Stimulated activated CD8-positive, alpha-beta memory T cell treated with anti-CD3 and anti-CD28 coated beads, Interleukin-12 subunit alpha, Interleukin-12 subunit beta, amount 100 ng/mL, for 1 hour (primary cell): Measurements from ENCODE around the gene PER2.
"Not testable (repeated sequence)": the region's sequence is repeated elsewhere in the genome, so short reads cannot be mapped to it uniquely, and the experiment has no call there.

Experiments
- DNase-seq: peaks from one replicate; pipeline ENCODE4 v3.0.0-alpha.2; 2020; ENCODE audit warnings: low read depth

Gene PER2

GRCh38 chr2:238286095-238286494 lies 2.3 kb downstream of the PER2 start:
- DNase-seq = no peak

DNA sequence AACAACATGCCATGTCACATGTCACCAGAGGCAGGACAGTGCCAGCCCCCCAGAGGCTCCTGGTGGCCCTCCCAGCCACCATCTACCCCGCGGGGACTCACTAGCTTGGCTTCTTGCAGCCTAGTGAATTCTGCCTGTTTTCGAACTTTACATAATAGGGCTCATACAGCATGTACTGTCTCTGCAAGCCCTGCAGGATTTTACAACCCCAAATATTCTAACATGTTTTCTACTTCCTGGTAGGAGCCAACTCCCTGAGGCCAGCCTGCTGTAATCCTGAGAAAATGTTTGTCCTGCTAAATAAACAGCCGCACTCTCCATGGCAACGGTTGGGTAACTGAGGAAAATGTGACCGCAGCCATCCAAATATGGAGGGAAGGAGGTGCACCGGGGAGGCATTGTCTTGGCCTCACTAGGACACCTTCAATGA lies 2.7 kb downstream of the PER2 start:
- no peak for DNase-seq

DNA sequence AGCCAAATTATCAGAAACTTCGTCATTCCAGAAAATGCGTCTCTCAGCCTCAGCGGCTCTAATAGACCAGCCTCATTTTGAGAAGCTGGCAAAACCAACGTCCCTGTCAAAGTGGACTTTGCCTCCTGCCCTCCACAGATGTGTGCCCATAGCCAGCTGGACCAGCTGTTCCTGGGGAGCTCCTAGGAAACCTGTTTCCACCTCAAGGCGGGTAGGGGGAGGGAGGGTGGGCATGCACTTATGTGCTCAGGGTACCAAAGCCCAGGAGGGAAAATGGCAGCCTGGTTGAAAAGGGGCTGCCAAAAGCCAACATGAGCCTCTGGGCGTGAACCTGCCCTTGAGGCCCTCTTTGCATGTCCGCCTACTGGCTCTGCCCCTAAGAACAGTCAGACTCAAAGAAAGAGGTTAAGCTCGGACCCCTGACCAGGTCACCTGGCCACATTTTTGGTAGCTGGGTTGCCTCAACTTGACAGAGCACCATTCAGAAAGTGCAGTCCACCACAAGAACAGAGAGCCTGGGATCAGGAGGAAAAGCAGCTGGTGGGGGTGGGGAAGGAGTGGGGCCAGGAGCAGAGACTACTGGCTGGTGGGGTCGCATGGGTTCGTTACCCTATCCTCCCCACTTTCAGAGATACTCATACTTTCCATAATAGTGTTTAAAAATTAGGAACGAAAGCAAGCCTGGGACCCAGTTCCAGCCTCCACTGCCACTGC lies 3.5 kb downstream of the PER2 start:
- DNase-seq = no peak

DNA sequence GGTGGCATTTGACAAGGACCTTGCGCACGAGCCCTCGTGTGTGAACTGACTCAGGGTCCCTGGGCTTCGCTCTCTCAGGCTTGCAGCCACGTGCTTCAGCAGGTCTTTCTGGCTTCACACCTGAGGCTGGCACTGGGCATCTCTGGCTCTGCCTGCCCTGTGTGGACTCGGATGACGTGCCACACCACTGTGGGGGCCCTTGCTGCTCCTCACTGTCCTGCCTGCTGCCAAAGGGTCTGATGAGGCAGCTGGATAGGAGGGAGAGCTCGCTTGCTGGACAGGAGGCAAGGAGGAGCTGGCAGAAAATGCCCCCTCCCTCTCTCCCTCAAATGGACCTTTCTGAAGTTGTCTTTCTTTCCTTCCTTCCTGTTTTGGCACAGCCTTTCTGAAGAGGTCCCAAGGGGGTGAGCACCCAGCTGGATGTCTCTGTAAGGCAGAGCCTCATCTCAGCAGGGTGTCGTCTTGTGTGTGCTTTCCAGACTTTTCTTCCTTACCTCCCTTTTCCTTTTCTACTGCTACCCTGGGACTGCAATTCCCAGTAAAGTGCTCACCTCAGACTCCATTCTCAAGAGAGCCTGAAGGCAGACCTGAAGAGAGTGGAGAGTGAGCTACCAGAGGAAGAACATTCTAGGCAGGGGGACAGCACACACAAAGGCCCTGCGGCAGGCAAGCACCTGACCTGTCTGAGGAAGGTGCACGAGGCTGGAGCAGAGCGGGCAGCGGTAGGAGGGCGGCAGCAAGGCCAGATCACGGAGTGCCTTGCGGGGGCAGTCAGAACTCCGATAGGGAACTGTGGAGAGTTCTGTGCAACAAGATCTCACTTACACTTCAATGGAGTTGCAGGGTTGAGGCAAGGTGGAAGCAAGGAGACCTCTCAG lies 5.3 kb downstream of the PER2 start:
- no peak for DNase-seq

DNA sequence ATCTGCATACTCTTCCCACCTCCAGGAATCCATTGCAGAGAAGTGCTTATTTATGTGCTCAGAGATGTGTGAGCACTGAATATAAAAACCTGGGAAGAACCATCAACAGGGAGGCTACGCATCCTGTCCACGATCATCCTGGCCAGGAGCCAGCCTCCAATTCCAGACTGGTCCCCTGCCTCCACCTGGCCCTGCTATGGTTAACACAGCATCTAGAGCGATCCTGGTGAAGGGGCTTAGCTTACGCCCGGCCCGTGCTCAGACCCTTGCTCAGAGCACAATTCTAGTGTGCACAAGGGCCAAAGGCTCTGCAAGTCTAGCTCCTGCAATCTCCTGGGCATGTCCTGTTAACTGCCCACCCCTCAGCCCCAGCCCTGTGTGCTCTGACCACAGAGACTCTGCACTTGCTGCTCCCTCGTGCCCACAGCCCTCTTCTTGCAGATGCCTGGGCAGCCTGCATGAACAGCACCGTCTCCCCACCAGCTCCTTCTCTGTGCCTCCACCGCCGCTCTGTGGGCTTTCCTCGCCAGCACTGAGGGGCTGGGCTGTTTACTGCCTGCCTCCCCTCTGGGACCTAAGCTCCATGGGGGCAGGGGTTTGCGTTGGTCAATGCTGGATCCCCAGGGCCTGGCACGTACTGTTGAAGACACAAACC lies 6.5 kb downstream of the PER2 start:
- no peak for DNase-seq

DNA sequence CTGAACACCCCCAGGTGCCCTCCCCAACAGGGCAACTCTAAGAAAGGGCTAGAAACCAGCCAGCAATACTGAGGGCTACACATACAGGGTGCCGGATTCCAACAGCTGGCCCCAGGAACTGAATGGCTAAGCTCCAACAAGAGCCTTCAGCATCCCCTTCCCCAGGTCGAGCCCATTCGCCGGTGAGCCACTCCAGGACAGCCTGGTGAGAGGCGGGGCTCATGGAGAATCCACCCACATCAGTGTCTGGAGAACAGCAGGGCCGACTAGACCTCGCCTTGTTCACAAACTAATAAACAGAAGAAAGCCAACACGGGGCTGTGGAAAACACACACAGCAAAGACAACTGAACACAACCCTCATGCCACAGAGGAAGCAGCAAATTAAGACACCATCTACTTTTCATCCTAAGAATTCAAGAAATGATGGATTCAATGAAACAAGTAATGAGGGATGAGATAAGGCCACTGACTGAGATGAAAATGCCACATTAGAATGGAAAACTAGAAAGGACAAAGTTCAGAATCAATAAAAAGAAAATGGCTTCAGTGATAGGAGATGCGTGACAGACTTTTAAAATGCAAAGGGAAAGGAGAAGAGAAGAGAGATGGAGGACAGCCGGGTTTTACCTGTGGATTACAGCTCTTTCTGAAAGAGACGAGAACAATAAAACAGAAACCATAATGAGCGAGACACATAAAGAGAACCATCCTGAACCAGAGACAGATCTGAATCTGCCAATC lies 8.2 kb downstream of the PER2 start:
- no peak for DNase-seq

DNA sequence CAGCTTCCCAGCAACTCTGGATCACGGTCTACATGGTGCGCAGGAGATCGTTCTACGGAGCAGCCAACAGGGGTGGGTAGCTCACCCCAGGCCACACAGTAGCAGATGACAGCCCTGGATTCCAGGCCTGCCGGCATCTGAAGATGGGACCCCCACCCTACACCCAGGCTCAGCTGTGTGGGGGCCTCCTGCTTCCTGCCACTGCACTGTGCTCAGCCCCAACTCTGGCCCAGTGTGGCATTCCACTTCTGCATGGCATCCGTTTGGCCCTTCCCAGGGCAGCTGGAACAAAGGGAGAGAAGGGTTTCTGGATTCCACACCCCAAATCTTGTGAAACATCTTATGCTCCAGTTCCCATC lies 9.1 kb downstream of the PER2 start:
- no peak for DNase-seq

DNA sequence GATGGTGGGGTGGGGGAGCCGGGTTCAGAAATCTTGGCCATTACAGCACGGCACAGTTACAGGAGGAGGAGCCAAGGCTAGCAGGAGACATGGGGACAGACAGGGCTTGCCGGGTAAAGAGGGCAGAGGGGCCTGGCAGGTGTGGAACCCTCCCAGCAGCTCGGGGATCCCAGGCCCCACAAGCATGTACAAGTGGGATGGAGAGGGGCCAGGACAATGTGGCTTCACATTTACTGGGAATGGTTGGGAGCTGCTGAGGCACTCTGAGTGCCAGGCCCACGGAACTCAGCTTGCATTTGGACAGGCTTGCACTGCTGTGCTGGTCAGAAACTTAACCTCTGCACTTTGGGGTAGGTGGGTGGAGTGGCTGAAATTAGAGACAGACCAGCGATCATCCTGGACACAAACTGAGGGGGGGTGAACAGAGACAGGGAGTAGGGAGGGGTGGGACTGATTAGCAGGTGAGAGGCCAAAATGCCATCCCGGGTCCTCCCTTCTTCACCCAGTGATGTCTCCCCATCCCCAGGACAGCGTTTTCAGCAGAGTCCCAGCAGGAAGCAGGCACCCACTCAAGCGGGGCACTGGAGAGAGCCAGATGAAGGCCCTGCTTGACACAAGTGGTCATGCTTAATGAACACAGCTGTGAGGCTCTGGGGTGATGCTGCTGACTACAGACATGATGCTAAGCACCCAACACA lies 9.6 kb downstream of the PER2 start:
- no peak for DNase-seq

GRCh38 chr2:238277695-238278094 lies 10.7 kb downstream of the PER2 start:
- no peak for DNase-seq

- DNase-seq = no peak
Measured at GRCh38 chr2:238274152-238274865, 14.1 kb downstream of the PER2 start.

GRCh38 chr2:238273433-238273832 lies 15.0 kb downstream of the PER2 start:
- DNase-seq = not testable (repeated sequence)

DNA sequence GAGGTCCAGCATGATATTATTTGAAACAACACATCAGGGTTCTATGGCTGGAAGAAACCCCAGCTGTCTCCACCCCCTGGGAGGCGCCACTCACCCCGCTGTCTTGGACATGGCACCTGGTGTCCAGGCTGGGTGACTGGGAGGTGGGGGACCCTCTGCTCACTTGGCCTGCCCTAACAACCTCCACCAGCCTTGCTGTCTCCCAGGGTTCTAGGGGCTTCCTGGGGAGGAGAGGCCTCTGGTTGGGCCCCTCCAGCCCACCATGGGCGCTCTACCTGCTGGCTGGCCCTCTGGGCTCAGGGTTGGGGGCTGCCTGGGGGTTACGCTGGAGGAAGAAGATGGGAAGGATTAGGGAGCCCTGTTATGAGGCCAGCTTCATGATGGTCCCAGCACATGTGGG lies 16.3 kb downstream of the PER2 start:
- DNase-seq = no peak

DNA sequence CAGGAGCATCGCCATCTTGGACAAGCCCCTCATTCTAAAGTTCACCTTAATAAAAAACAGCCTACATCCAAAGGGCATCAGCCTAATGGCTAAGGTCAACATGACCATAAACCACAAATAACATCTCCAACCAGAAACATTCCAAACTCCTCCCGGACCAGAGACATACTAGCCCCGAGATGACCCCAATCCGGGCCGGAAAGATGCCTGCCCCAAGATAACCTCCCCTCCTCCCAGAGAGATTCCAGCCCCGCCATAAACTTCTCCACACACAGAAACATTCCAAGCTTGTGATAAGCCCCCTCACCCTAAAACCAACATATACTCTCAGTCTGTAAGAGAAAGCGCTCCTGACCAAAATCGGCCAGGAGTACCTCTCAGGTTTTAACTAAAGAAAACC lies 16.7 kb downstream of the PER2 start:
- DNase-seq = not testable (repeated sequence)

DNA sequence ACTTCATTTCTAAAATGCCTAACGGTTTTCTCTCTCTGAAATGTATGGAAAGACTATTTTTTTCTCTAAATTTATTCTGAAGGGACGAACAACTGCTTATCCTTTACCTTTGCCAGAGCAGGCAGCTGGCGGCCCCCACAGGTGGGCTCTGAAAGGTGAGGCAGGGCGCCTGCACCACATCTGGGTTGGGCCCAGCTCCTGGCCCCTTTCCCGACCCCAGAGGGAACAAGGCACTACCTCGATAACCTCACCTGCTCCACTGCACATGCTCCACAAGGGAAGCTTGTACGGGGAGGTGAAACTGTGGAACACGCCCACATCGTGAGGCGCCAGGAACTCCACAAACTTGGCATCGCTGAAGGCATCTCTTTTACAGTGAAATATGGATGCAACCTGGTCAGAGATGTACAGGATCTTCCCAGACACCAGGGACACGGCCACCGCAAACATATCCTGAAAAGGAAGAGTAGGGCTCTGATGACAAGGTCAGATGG lies 17.3 kb downstream of the PER2 start:
- no peak for DNase-seq

DNA sequence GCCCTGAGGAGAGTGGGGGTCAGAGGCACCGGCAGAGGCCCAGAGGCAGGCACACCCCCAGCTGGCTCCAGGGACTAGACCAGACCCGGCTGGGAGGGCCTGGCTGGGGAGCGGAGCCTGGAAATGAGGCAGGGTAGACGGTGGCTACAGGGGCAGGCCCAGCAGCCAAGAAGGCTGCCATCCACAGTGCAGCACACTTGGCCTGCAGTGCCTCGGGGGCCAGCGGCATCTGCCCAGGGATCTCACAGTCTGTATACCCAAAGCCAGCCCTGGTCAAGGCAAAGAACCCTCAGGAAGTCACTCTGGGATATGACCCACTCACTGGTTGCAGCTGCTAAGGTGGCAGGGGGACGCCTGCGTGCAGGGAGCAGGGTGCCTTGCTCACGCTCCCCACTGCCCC lies 17.8 kb downstream of the PER2 start:
- DNase-seq = no peak

DNA sequence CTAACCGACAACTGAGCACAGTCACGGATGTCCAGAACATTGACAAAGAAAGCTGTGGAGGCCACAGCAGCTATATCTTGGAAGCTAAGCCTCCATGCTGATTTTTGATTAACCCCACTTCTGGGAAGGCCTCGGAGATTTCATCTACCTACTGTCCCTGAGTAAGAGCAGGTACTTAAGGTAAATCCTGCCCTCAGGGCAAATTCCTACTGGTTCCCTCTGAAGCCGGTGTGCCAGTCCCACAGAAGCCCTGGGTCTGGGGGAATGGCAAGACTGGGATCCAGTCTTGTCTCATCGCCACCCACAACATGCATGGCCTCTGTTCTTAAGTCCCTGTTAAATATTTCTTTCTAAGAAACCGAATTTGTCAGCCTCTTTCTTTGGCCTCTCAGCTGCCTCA lies 18.7 kb downstream of the PER2 start:
- DNase-seq = no peak

GRCh38 chr2:238267884-238268680 lies 20.3 kb downstream of the PER2 start:
- no peak for DNase-seq

- DNase-seq = no peak
Measured at GRCh38 chr2:238267341-238267710, 21.1 kb downstream of the PER2 start.

DNA sequence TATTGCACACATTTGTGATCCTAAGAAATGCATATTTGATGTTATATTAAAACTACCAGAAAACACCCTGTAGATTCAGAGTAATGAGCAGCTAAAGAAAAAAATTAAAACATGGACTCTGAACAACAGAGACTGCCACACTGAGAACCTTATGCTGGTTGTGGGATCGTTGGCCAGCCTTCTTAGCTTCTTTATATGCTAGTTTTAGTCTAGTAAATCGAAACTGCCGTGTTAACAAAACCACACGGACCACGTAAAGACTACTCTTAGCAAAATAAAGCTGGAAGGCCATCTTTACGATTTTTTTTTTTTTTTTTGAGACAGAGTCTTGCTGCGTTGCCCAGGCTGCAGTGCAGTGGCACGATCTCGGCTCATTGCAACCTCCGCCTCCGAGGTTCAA lies 22.8 kb downstream of the PER2 start:
- DNase-seq = no peak

DNA sequence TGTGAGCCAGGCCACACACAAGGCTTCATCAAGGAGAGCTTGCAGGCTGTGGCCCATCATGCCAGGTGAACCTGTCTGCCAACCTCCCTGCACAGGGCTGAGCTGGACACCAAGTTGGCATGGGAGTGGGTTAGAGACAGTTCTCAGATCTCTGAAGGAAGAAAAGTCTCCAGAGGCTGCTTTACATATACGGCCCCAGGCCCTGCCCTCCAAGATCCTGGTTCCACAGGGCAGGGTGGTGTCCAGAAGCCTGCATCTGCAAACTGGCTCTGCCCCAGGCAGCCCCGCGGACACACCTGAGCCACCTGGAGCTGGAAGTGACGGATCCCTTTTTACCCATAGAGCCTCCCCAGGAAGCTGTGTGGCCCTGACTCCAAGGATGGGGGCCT lies 24.3 kb downstream of the PER2 start:
- DNase-seq = no peak
